ENCODE measurements around the gene CCDC6. TPM values are rescaled to one million over a fixed set of nuclear protein-coding genes. Genes with fewer than 3 reads are reported as not detected.
"Not testable (repeated sequence)": the region's sequence is repeated elsewhere in the genome, so short reads cannot be mapped to it uniquely, and the experiment has no call there.

Gene CCDC6
- total RNA-seq: 10 to 100 TPM; 59.3 to 79.3 (median 64.8) TPM

GRCh38 chr10:59906417-59907202 is at the start of gene CCDC6:
CCDC6 (minus strand) TSS chr10:59906556; CDS start chr10:59906424, 132 bp downstream.
- peak; percentile 96 for DNase-seq

GRCh38 chr10:59954296-59954695 is 47.9 kb upstream of the CCDC6 start:
- no peak for TF ChIP-seq POLR2A (IDR thresholded peaks at IDR 0.05)
- TF ChIP-seq CTCF (IDR thresholded peaks at IDR 0.05): no peak
- Histone ChIP-seq H3K9me3 (no peaks in the 10 kb centered on the region), H3K36me3 (no peaks in the 10 kb centered on the region), H3K4me1 (no peaks in the 10 kb centered on the region), H3K4me3 (replicated peaks in 1 of 3) (no peak overlapping the region), H3K27me3 (no peaks in the 10 kb centered on the region), H3K27ac (no peak overlapping the region)
- intact Hi-C loops (cut with DNase I): no loop called here
- DNase-seq: no peak
- 87 to 91% methylated on average over 3 of the region's 3 CpGs for WGBS, 2 donors

More at GRCh38 chr10:59906417-59907202, at the start of gene CCDC6:
- Histone ChIP-seq H3K27ac (peak within 1 kb of the TSS; percentile 97), H3K9me3 (no peaks in the 10 kb centered on the region), H3K27me3 (no peaks in the 10 kb centered on the region), H3K4me3 (replicated peaks in 1 of 3) (peak within 1 kb of the TSS; percentile 43 to 91 (median 71)), H3K4me1 (peaks cover 21 to 27% of the 10 kb centered on the region in 2 donors), H3K36me3 (no peaks in the 10 kb centered on the region)
- peak; percentile 79 to 97 for TF ChIP-seq POLR2A (IDR thresholded peaks at IDR 0.05)
- TF ChIP-seq CTCF (IDR thresholded peaks at IDR 0.05): peak; percentile 49 to 91 (median 78)
- 1 to 2% methylated on average over 13 to 19 of the region's 64 CpGs for WGBS, 2 donors
- intact Hi-C loops (cut with DNase I): loop anchor here (10.0 kb wide), 1 partner anchor 282 kb away; no protein-coding TSS in a partner anchor

- intact Hi-C loops (cut with DNase I); H3K36me3 ChIP-seq: not testable (repeated sequence)
- 94 to 96% methylated on average over 2 of the region's 2 CpGs for WGBS, 2 donors
Observed at GRCh38 chr10:59953711-59954110, 47.4 kb upstream of the CCDC6 start.

GRCh38 chr10:59950105-59950504 is 43.7 kb upstream of the CCDC6 start:
- H3K27ac ChIP-seq: no peak overlapping the region
- TF ChIP-seq POLR2A (IDR thresholded peaks at IDR 0.05) (no peak), CTCF (IDR thresholded peaks at IDR 0.05) (no peak)
- no peak for DNase-seq

More at GRCh38 chr10:59953711-59954110, 47.4 kb upstream of the CCDC6 start:
- H3K27me3 ChIP-seq; H3K4me3 ChIP-seq (replicated peaks in 1 of 3); H3K4me1 ChIP-seq; H3K27ac ChIP-seq; H3K9me3 ChIP-seq; DNase-seq: not testable (repeated sequence)

GRCh38 chr10:59949608-59950007 is 43.3 kb upstream of the CCDC6 start:
- no peak overlapping the region for H3K27ac ChIP-seq
- TF ChIP-seq CTCF (IDR thresholded peaks at IDR 0.05) (no peak), POLR2A (IDR thresholded peaks at IDR 0.05) (no peak)
- H3K36me3 ChIP-seq: no peaks in the 10 kb centered on the region
- no peak overlapping the region for H3K4me3 ChIP-seq (replicated peaks in 1 of 3)
- DNase-seq: no peak
- intact Hi-C loops (cut with DNase I): no loop called here
- no peaks in the 10 kb centered on the region for H3K27me3 ChIP-seq
- H3K4me1 ChIP-seq: no peaks in the 10 kb centered on the region
- 88% methylated on average over 1 of the region's 1 CpG for WGBS, 2 donors
- no peaks in the 10 kb centered on the region for H3K9me3 ChIP-seq

More at GRCh38 chr10:59950105-59950504, 43.7 kb upstream of the CCDC6 start:
- Histone ChIP-seq H3K27me3 (no peaks in the 10 kb centered on the region), H3K9me3 (no peaks in the 10 kb centered on the region), H3K4me3 (replicated peaks in 1 of 3) (no peak overlapping the region), H3K4me1 (no peaks in the 10 kb centered on the region), H3K36me3 (no peaks in the 10 kb centered on the region)
- 73 to 78% methylated on average over 2 of the region's 2 CpGs for WGBS, 2 donors
- intact Hi-C loops (cut with DNase I): no loop called here
